ENCODE data around the gene AATF. TPM values are rescaled to one million over a fixed set of nuclear protein-coding genes. Genes with fewer than 3 reads are reported as not detected.

AATF gene
- polyA plus RNA-seq, 1 experiment = 16.7 TPM

DNA sequence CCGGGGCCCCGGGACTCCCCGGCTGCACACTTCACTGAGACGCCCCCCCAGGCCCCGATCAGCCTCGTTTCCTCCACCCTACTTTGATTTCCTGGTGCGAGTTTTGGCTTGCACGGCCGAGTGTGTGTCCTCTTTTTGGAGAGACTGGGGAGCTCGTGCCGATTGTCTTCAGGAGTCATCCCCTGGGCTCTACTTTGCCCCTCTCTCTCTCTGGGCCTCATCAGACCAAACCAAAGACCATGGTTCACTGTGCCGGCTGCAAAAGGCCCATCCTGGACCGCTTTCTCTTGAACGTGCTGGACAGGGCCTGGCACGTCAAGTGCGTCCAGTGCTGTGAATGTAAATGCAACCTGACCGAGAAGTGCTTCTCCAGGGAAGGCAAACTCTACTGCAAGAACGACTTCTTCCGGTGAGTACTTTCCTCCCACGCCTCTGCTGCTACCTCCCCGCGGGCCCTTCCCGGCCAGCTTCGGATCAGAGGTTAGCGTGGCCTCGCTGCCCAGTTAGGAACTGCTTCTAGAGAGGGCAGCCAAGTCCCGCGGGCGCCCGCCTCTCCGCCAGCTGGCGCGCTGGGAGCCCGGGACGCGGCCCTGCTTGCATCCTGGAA is 10.7 kb upstream of the AATF start:
- TF ChIP-seq, protein P1, sequence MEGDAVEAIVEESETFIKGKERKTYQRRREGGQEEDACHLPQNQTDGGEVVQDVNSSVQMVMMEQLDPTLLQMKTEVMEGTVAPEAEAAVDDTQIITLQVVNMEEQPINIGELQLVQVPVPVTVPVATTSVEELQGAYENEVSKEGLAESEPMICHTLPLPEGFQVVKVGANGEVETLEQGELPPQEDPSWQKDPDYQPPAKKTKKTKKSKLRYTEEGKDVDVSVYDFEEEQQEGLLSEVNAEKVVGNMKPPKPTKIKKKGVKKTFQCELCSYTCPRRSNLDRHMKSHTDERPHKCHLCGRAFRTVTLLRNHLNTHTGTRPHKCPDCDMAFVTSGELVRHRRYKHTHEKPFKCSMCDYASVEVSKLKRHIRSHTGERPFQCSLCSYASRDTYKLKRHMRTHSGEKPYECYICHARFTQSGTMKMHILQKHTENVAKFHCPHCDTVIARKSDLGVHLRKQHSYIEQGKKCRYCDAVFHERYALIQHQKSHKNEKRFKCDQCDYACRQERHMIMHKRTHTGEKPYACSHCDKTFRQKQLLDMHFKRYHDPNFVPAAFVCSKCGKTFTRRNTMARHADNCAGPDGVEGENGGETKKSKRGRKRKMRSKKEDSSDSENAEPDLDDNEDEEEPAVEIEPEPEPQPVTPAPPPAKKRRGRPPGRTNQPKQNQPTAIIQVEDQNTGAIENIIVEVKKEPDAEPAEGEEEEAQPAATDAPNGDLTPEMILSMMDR (IDR thresholded peaks at IDR 0.05; ENCODE audit: insufficient read depth, low read depth, low read length) = no peak
- no peak for DNase-seq (ENCODE audit: low read depth)
- CTCF ChIA-PET = interaction anchor here (0.7 to 1.9 kb wide), 2 partner anchors 11 to 109 kb away, joined by 4 to 6 read pairs; partner anchors contain the start of gene AATF
- Histone ChIP-seq H3K36me3 (ENCODE audit: control insufficient read depth, insufficient read depth, low read length) (no peaks in the 10 kb centered on the region), H3K27me3 (ENCODE audit: control insufficient read depth, insufficient read depth, low read length) (peaks cover 89% of the 10 kb centered on the region), H3K4me3 (ENCODE audit: low read depth, low read length) (no peak overlapping the region)
- POLR2A ChIA-PET = no interaction called here

DNA sequence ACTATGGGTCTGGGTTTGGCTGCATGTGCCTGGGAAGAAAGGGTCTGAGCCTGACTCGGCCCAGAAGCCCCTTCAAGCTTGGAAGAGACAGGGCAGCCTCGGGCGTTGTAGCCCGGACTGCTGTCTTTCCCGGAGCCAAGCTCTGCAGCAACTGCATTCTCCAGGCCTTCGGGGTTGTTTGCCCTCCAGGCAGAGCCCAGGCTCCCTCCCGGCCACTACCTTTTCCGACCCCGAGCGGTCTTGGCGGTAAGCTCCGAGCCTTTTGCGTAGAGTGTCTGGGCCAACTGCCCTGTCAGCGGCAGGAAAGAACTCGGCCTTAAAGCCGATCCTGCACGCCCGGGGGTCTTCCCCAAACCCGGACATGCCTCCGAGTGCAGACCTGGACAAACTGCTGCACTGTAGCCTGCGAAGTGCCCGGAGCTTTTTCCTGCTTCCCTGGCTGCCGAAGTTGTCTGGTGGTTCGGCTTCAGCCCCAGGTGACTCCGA is 10.1 kb upstream of the AATF start:
- no peak for DNase-seq (ENCODE audit: low read depth)
- Histone ChIP-seq H3K4me3 (ENCODE audit: low read depth, low read length) (no peak overlapping the region), H3K36me3 (ENCODE audit: control insufficient read depth, insufficient read depth, low read length) (no peaks in the 10 kb centered on the region), H3K27me3 (ENCODE audit: control insufficient read depth, insufficient read depth, low read length) (peaks cover 89% of the 10 kb centered on the region)
- ChIA-PET POLR2A (no interaction called here), CTCF (interaction anchor here (0.7 to 1.9 kb wide), 3 partner anchors 8 to 109 kb away, joined by 3 to 6 read pairs (median 4); partner anchors contain the start of gene AATF)
- TF ChIP-seq, protein P1 (IDR thresholded peaks at IDR 0.05; ENCODE audit: insufficient read depth, low read depth, low read length) = no peak

DNA sequence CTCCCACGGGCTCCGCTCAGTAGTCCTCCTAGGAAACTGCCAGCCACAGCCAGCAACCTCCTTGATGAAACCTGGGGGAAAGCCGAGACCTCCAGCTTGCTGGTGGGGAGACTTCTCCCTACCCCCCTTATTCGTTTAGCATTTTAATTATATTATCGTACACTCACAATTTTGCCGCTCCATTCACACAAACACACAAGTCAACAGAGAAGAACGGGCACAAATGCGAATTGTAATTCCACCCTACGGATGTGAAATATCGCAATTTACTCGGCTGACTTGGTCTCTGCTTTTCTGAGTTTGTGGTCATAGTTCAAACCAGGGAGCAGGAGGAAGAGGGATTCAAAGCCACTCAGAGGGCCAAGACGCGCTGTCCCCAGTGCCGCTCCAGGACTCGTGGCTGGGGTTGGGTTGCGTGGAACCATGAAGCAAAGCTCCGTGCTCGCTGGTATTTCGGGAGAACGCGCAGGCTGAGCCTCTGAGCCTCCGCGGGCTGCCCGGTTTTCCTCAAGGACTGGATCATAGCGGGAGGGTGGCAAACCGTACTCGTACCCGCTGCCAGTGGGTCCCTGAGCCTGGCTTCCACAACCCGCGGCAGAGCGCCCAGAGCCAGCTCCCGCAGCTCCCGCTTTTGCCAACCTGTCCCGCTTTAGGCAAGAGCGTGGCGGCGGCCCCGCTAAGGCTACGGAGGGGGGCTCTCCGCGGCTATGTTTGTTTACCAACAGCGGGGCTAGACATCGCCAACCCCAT is 9.5 kb upstream of the AATF start:
- peaks cover 84% of the 10 kb centered on the region for H3K27me3 ChIP-seq (ENCODE audit: control insufficient read depth, insufficient read depth, low read length)

DNA sequence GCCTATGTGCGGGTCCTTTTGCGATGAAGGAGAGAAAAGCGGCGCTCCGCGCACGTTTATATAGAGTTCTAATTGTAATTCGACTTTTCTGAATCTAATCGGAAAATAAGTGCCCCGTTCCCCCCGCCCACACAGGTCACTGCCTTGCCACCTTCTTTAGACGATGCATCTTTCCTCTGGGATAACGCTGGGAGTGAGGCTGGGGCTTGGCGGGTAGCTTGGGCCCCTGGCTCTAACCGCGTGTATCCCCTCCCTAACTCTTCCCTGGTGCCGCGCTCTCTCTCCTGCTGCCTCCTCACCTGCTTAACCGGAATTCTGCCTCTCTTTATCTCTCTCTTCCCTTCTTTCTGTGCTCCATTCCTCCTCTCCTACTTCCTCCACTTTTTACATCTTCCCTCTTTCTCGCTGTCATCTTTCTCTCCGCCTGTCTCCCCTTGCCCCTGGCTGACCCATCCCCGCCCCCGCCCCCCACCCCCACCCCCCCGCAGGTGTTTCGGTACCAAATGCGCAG is 8.9 kb upstream of the AATF start:
- CTCF ChIA-PET = interaction anchor here (1.5 kb wide), 1 partner anchor 10 kb away, joined by 3 read pairs; no protein-coding TSS in a partner anchor
- TF ChIP-seq, protein P1 (IDR thresholded peaks at IDR 0.05; ENCODE audit: insufficient read depth, low read depth, low read length) = no peak
- POLR2A ChIA-PET = no interaction called here
- no peaks in the 10 kb centered on the region for H3K36me3 ChIP-seq (ENCODE audit: control insufficient read depth, insufficient read depth, low read length)
- no peak for DNase-seq (ENCODE audit: low read depth)
- peaks cover 80% of the 10 kb centered on the region for H3K27me3 ChIP-seq (ENCODE audit: control insufficient read depth, insufficient read depth, low read length)
- no peak overlapping the region for H3K4me3 ChIP-seq (ENCODE audit: low read depth, low read length)

More for the DNA sequence above, 9.5 kb upstream of the AATF start:
- TF ChIP-seq, protein P1 (IDR thresholded peaks at IDR 0.05; ENCODE audit: insufficient read depth, low read depth, low read length) = no peak
- H3K4me3 ChIP-seq (ENCODE audit: low read depth, low read length) = no peak overlapping the region
- DNase-seq (ENCODE audit: low read depth) = no peak
- CTCF ChIA-PET = interaction anchor here (1.5 kb wide), 1 partner anchor 9 kb away, joined by 3 read pairs; no protein-coding TSS in a partner anchor
- POLR2A ChIA-PET = no interaction called here
- no peaks in the 10 kb centered on the region for H3K36me3 ChIP-seq (ENCODE audit: control insufficient read depth, insufficient read depth, low read length)

All from BJ (cell line).